GM10248 (cell line): ENCODE results near the gene CHD5.

ENCODE experiments used
- CTCF ChIA-PET: fragments of 300-600 bp; sonication (Branson Sonifier 250); formaldehyde crosslinking; extraction: SDS; loops from one replicate; lab custom pipeline; 2021; ENCODE audit warnings: antibody characterized with exemption; lab: Yijun Ruan, JAX
- POLR2A ChIA-PET: fragments of 350-650 bp; sonication (Branson Sonifier 250); formaldehyde crosslinking; extraction: SDS; loops from one replicate; lab custom pipeline; 2020; ENCODE audit warnings: antibody characterized with exemption; lab: Yijun Ruan, JAX
- DNase-seq: peaks from one replicate; pipeline ENCODE4 v3.0.0; 2012; ENCODE audit errors: extremely low spot score
- CTCF ChIP-seq: IDR thresholded peaks from 2 replicates; pipeline ENCODE4 v1.5.1; 2012; ENCODE audit warnings: mild to moderate bottlenecking, low read depth; ENCODE audit errors: extremely low read depth, missing control alignments, control extremely low read depth

Gene CHD5

GRCh38 chr1:6162341-6162740, 17.8 kb downstream of the CHD5 start:
- ChIA-PET POLR2A (no interaction called here), CTCF (no interaction called here)
- DNase-seq: no peak
- no peak for TF ChIP-seq CTCF

- POLR2A ChIA-PET: no interaction called here
- CTCF ChIA-PET: no interaction called here
- DNase-seq: no peak
- TF ChIP-seq CTCF: no peak
These were observed 21.9 kb downstream of the CHD5 start for GRCh38 chr1:6158181-6158580.

DNA sequence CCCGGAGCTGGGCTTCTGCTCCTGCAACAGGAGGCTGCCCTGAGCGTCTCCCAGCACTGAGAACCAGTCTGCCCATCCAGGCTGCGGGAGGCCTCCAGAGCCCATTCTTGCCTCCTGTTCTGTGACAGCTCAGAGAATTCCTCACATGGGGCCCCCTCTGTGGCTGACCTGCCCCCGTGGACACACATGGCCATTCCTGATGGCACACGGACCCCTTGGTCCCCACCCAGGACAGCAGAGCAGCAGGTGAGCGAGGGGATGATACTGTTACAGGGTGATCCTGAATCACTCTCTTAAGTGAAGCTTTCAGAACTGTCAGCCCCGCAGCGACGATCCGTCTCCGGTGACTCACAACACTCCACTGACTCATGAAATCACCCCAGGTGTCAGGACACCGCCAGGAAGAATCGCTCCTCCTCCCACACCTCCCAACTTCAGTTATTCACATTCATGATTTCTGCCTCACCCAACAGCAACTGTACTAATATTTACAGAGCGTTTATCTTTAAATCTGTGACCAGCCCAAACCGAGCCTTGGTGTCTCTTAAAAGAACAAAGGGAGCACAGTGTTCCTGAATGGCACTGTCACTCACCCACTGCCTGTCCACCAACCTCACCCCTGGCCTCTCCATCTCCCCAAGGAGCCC, 22.5 kb downstream of the CHD5 start:
- TF ChIP-seq CTCF: no peak
- no peak for DNase-seq
- ChIA-PET POLR2A (no interaction called here), CTCF (no interaction called here)

- POLR2A ChIA-PET: no interaction called here
- TF ChIP-seq CTCF: no peak
- CTCF ChIA-PET: no interaction called here
- DNase-seq: no peak
These were observed 23.0 kb downstream of the CHD5 start for GRCh38 chr1:6157132-6157527.

DNA sequence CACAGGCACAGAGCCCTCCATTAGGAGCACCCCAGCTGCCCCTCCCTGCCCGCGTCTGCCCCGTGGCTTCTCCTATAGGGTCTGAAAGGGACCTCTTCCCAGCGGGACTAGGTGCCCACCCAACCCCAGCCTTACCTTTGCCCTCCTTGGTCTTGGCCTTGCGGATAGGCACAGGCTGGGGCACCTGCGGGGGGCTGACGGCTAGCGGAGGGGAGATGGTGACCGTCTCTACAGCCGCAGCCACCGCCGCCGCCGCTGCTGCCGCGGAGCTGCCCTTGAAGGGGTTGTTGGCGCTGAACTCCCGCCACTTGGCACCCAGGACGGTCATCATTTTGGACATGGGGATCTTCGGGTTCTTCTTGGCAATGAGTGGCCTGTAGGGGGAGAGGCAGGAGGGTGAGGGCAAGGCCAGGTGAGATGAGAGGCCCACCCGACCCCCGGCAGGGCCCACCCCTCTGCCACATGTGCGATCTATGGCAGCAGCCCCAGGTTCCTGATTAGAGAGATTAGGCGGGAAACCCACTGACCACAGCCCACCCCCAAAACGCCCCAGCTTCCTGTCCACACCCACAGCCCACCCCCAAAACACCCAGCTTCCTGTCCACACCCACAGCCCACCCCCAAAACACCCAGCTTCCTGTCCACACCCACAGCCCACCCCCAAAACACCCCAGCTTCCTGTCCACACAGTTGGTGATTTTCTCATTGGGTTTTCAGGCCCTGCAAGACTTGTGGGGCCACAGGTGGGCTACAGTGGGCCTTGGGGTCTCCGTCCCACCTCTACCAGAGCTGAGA, 25.4 kb downstream of the CHD5 start:
- ChIA-PET POLR2A (no interaction called here), CTCF (no interaction called here)
- no peak for TF ChIP-seq CTCF
- DNase-seq: no peak

- CTCF ChIA-PET: interaction anchor here (1.1 kb wide), 1 partner anchor 28 kb away, joined by 3 read pairs; no protein-coding TSS in a partner anchor
- no peak for TF ChIP-seq CTCF
- POLR2A ChIA-PET: no interaction called here
- no peak for DNase-seq
These were observed 27.2 kb downstream of the CHD5 start for GRCh38 chr1:6152882-6153281.
